Measurements from ENCODE around the gene DPEP1. TPM values are rescaled to one million over a fixed set of nuclear protein-coding genes. Genes with fewer than 3 reads are reported as not detected.

The DPEP1 gene
- total RNA-seq, 1 experiment from 2014 or later: 0.17 TPM

DNA sequence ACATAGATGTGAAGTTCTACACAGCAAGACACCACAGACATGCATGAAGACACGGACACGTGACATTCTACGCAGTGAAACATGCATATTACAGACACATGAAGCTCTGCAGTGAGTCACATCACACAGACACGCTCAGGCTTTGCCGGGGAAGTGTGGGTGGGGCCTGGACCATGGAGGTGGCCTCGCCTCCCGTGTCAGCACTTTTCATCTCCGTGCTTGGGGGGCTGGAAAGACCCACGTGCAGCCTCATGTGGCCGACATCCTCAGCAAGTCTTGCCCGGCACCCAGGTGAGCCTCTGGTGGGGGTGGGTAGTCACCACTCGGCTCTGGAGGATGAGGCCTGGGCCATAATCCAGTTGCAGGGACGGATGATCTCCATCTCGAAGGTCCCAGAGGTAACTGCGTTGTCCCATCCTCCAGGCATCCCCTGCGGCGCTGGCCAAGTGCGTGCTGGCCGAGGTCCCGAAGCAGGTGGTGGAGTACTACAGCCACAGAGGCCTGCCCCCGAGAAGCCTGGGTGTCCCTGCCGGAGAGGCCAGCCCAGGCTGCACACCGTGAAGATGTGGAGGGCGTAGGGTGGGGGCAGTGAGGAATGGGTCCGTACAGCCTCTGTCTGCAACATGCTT lies 17.3 kb upstream of the DPEP1 start:
- no peak for DNase-seq (ENCODE audit: extremely low read depth, low read depth)

DNA sequence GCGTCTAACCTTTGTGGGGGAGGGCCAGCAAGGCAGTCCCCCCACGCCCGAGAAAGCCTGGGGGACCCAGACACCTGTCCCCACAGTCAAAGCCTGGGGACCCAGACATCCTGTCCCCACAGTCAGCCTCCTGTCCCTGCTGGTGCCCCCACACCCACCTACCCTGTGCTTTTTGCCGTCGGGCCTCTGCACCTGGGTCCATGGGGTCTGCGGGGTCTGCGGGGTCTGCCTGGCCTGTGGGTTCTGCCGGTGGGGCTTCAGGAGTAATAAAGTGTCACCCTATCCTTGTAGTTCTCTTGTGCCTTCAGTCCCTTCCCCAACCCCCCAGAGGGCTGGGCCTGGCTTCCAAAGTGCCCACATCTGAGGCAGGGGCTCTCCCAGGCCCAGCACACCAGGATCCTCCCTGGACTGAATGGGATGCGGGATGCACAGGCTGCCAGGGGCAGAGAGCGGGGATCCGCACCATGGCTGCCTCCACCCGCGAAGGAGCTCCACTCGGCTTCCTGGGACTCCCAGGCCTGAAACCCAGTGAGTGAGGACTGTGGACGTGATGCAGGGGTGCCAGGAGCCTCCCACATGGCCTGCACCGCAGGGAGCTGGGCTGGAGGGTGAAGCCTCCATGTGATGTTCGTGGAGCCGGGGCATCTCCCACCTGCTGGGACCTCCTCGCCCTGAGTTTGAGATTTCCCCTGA lies 16.3 kb upstream of the DPEP1 start:
- DNase-seq (ENCODE audit: extremely low read depth, low read depth): no peak

DNA sequence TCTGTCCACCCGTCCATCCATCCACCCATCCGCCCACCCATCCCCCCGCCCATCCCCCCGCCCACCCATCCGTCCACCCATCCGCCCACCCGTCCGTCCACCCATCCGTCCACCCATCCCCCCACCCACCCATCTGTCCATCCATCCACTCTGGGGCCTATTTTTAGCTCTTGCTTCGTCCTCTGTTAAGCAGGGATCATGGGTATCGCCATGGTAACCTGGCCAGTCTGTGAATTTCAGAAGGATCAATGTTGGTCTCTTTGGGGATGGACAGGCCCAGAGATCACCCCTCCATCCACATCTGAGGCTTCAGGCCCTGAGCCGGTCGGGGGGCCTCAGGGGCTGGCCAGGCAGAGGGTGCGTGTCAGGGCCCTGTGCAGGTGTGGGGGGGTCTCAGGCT lies 15.2 kb upstream of the DPEP1 start:
- no peak for DNase-seq (ENCODE audit: extremely low read depth, low read depth)

DNA sequence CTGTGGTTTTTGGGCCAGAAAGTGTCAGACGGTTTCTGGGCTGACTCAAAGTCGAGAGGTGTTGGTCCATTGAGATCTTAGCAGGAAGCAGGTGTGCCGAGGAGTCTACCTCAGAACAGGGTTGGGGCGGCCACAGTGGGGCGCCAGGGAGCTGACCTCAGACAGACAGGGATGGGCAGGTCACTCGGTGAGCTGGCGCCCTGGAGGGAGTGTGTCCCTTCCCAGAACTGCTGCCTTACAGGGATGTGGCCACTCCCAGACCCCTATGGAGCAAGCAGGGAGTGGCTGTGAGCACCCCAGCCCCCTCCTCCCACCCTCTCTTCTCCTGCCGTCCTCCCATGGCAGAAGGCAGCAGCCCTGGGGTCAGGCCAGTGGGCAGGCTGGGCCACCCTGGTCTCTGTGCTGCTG lies 14.0 kb upstream of the DPEP1 start:
- DNase-seq (ENCODE audit: extremely low read depth, low read depth): peak; percentile 38

DNA sequence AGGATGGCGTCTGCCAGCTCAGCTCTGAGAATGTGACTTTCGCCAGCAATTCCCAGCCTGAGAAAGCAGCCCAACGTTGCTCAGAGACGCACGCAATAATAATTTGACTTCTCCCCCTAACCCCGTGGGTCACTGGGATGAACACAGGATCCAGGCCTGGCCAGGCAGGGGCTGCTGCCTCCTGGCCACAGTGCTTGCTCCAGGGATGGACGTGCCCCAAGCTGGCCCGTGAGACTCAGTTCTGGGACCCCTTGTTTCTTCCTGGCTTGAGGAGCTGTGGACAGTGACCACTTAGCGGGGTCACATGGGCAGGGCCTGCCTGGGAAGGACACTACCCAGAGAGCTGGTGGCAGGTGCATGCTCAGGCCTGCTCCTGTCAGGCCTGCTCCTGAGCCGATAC lies 13.5 kb upstream of the DPEP1 start:
- DNase-seq (ENCODE audit: extremely low read depth, low read depth): no peak

DNA sequence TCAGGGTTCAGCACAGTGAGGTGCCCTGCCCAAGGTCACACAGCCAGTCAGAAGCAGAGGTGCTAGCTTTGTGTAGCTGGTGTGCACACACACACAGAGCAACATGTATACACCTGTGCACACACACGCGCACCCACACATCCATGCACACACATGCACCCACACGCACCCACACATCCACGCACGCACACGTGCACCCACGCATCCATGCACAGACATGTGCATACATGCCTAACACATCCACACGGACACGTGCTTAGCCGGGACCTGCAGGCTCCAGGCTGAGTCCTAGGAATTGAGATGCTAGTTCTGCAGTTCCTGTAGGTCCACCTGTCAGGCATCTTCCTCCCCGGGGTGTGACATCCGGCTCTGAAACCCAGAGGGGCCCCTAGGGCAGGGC lies 13.0 kb upstream of the DPEP1 start:
- no peak for DNase-seq (ENCODE audit: extremely low read depth, low read depth)

DNA sequence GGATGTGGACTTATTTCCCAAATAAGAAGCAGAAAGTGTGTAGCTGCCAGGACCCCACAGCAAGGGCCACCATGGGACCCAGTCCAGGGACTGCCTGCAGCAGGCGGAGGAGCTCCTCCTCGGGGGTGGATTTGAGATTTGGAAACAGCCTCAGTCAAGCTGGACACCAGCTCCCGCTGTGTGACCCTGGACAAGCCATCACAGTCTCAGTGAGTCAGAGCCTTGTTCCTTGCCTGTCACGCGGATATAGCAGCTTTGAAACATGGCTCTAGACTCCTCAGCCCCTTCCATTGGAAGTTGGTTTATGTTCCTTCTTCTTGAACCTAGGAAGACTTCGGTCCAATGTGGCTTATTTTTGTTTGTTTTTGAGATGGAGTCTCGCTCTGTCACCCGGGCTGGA lies 12.5 kb upstream of the DPEP1 start:
- DNase-seq (ENCODE audit: extremely low read depth, low read depth): no peak

DNA sequence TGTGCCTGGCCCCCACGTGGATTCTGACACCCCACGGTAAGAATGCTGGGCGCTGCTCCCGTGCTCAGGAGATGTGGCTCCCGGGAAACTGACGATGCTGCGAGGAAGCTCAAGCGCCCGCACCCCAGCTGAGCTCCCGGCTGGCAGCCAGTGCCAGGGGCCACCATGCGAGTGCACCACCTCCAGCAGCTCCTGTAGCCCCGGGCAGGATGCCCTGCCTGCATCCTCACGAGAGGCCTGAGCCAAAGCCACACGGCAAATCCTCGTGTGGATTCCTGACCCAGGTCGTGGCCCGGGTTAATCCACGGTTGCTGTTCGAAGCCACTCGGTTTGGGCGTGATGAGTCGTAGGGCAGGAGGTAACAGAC lies 11.6 kb upstream of the DPEP1 start:
- DNase-seq (ENCODE audit: extremely low read depth, low read depth): no peak

DNA sequence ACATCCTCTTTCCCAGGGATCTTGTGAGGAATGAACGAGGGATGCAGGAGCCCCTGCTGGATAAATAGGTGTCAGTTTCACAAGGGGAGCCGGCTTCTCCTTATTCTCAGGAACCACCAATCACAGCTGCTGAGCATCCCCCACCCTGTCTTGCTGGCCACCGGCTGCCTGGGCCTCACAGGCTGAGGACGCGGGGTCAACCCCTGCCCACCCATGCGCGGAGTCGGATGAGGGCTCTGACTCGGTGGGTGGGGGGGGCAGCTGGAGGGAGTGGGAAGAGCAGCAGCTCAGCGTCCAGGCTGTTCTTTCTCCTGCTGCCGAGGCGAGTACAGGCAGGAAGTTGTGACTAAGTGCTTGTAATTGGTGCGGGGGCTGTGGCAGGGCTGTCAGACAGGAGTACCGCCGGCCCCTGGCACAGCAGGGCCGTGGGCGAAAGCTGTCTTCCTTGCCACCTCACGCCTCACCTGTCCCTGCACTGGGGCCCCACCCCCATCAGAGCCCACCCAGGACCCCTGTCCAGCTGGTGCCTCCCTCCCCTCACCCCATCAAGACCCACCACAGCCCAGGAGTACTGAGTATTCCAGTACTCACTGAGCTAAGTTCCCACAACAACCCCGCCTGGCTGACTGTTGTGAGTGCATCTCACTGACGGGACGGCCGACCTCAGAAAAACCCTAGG lies 11.0 kb upstream of the DPEP1 start:
- peak; percentile 16 for DNase-seq (ENCODE audit: extremely low read depth, low read depth)

DNA sequence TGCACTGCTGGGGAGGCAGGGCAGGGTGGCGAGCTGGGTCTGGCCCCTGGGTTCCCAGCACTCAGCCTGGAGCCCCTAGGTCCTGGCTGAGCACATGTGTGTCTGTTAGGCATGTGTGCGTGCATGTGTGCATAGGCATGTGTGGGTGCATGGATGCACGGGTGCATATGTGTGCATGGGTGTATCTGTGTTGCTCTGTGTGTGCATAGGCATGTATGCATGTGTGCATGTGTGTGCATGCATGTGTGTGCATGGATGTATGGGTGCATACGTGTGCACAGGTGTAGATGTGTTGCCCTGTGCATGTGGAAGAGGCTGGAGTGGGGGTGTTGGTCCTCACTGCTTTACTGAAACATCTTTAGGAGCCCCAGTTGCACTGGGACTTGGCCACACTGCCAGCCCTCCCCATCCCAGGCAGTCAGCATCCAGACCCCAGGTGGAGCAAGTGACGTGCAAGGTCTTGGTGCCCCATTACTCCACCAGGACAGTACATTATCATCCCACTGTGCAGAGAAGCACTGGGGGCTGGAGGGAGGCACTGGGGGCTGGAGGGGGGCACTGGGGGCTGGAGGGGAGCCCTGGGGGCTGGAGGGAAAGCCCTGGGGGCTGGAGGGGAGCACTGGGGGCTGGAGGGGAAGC lies 10.4 kb upstream of the DPEP1 start:
- DNase-seq (ENCODE audit: extremely low read depth, low read depth): no peak

DNA sequence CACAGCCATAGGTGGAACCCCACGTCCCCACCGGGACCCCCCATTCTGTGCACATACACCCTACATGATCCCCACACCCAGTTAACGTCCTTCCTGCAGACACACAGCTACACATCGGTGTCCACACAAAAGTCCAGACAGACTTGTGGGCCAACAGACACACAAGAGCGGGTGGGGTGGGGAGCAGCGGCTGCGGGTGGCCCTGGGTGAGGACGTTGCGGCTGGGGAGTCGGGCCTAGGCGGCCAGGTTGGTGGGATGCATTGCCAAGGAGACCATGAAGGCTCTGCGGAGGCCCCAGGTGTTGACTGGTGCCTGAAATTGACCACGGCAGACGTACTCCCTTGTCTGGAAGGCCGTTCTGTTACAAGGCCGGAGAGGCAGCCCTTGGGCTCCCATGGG lies 8.7 kb upstream of the DPEP1 start:
- no peak for DNase-seq (ENCODE audit: extremely low read depth, low read depth)

DNA sequence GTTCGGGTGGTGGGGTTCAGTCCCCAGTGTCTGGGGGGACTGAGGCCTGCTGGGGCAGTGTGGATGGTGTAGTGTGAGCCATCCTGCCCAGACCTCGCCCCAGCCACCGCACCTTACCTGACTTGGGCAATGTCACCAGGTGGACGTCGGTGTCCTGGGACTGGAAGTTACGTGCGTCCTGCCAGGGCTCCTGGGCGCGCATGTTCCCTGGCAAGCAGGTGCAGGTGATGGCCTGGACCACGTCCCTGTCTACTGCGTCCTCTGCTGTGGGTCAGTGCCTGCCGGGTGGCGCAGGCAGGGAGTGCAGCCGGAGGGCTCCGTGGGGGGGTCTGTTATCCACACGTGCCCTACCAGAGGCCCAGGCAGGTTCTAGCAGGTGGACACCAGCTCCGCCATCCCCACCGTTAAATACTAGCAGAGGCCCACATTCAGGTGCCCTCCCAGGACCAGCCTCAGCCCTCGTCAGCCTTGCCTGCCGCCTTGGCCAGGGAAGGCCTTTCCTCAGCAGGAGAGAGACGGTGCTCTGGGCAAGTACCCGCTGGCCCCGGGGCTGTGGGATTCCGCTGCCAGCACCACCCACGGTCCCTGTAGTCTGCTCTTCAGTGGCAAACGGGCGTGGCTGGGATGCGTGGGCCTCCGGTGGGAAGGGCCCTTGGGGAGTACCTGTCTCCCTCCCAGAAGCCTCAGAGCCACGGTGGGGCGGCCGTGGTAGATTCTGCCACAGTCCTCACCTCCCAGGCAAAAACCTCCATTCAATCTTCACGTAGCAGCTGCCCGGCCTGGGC lies 8.1 kb upstream of the DPEP1 start:
- DNase-seq (ENCODE audit: extremely low read depth, low read depth): no peak

DNA sequence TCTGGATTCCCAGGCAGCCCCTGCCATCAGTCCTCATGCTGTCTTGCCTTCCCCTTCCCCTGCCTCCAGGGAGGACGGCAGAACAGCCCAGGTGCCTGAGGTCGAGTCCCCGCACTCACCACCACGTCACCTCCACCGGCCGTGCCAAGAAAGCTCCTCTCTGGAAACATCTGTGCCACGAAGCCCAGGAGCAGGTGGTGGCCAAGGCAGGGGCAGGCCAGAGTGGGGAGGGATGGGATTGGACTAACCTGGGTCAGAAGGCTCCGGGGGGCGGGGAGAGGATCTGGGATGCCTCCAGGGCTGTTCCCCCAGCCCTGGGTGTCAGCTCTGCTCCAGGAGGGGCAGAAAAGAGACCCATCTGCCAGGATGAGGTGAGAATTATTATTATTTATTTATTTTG lies 7.4 kb upstream of the DPEP1 start:
- no peak for DNase-seq (ENCODE audit: extremely low read depth, low read depth)

DNA sequence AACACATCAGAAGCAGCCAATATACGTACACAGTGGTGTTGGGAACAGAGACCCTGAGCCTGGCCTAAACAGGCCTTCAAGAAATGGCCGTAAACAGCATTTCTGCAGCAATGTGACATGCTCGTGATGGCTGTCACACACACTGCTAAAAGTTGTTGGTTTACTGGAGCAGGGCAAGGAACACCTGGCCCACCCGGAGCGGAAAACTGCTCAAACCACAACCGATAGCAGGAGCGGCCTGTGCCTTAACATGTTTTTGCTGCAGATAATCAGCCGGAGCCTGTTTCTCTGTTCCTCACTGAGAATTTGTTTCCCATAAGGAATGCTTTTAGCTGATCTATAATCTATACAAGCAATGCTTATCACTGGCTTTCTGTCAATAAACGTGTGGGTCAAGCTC lies 6.0 kb upstream of the DPEP1 start:
- DNase-seq (ENCODE audit: extremely low read depth, low read depth): no peak

DNA sequence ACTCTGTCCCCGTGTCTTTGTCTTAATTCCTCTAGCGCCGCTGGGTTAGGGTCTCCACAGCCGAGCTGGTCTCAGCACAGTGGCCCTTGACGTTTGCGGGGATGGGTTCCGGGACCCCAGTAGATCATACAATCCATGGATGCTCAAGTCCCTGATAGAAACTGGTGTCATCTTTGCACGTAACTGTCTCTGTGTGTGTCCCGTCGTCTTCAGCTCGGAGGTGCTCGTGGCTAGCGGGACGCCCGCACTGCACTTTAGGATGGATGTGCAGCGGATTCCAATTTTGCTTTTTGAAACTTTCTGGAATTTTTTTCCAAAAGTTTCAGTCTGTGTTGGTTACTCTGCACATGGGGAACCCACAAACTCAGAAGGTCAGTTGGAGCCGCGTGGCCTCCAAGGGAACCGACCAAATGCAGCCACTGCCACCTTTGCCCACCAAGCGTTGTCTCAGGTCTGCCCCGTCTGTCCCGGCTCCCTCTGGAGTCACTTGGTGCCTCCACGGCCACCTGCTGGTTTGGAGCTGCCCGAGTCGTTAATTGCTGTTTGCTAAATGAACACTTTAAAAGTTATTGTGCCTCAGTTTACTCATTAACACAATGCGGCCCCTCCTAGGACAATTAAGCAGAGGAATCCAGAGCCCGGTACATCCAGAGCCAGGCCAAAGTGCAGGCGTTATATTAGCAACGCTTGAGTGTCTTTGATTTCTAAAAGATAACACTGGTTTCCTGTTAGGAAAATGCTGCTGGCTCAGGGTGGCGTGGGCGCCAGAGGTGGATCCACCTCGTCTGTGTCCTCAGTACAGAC lies 5.3 kb upstream of the DPEP1 start:
- DNase-seq (ENCODE audit: extremely low read depth, low read depth): no peak

DNA sequence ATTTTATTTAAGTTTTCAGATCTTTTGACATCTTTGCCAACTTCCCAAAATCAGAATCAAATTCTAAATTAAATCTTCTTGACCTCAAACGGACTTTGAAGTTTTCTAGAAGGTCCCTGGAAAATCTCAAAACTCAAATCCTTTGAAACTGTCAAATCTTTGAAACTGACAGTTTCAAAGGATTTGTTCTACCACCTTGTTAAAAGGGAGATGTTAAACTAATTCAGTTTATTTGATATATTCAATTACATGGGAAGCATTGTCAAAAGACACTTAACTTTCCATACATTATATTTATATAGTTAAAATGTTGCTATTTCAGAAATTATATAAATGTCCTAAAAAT lies 3.4 kb upstream of the DPEP1 start:
- no peak for DNase-seq (ENCODE audit: extremely low read depth, low read depth)

DNA sequence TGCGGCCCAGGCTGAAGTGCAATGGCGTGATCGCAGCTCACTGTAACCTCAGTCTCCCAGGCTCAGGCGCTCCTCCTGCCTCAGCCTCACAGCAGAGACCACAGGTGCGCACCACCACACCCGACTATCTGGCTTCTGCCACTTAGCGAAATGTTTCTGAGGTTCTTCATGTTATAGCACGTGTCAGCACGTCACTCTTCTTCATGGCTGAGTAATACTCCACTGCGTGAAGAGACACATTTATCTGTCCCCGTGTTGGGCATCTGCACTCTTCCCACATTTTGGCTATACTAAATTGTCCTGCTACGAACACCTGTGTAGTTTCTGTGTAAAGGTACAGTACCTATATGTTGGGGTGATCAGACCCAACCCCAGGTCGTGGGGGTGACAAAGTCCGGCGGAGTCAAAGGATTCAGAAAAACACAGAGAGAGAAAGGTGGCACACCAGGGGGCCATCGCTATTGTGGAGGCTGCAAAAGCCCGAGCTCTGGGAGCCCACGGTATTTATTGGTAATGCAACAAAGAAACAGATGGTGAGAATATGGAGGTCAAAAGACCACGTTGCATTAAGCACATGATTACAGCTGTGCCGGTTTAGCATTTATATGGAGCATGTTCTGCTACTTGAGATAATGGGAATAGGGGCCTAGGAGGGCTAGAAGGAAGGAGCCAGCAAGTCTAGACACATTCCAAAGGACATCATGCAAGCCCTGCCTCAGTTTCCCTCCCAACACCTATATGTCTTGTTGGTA lies 851 bp upstream of the DPEP1 start:
- no peak for DNase-seq (ENCODE audit: extremely low read depth, low read depth)

DNA sequence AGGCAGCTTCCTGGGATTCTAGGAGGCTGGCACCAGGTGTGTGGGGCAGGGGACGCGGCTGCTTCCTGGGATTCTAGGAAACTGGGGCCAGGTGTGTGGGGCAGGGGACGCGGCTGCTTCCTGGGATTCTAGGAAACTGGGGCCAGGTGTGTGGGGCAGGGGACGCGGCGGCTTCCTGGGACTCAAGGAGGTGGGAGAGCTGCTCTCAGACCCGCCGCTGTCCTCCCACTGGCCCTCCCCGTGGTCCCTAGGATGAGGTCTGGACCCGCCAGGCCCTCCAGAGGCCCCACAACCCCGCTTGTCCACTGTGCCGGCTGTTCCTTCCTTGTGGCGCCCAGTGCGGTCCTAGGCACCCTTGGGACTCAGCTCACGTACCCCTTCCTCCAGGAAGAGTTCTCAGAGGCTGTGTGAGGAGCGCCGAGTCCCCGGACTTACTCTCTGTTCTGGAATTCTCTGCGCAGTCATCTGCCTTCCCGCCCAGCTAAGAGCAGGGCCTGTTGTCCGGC lies 565 bp downstream of the DPEP1 start:
- DNase-seq (ENCODE audit: extremely low read depth, low read depth): no peak

DNA sequence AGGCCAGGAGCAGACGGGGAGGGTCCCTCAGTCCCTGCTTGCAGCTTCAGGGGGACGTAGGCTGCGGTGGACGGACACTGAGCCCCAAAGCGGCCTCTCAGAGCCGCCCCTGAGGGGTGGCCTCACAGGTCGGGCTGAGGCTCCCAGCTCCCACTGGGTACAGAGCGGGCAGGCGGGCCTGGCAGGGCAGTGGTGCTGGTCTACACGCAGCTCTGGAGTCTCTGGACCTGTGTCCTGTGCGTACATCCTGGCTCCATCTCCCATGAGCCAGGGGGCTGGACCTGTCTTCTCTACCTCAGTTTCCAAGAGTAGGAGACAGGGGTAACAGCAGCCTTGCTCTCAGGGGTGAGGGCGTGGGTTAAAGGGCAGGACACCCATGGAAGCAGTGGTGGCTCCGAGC lies 1.7 kb downstream of the DPEP1 start:
- DNase-seq (ENCODE audit: extremely low read depth, low read depth): no peak

Measured in NCI-H460 (cell line).